Gastroesophageal sphincter (tissue), 3 donors: ENCODE results near the gene HCAR1.

Experiments
- POLR2A ChIP-seq, 2 donors: fragments of 450-650 bp; IDR thresholded peaks; one replicate each; pipeline ENCODE4 v1.6.1; 2017; ENCODE audit warnings: antibody characterized with exemption in 2 of 2, mild to moderate bottlenecking in 2 of 2, moderate library complexity in 1 of 2
- POLR2AphosphoS5 ChIP-seq: sonication (generic); formaldehyde crosslinking; IDR thresholded peaks from one replicate; pipeline ENCODE4 v1.6.1; 2017; ENCODE audit warnings: antibody characterized with exemption
- TF ChIP-seq, protein P1 (sequence below), 4 experiments: fragments of 200-600 bp in 2 of 4; fragments of 450-650 bp in 2 of 4; sonication (generic) in 1 of 4; IDR thresholded peaks; one replicate each; pipeline ENCODE4 v1.5.1; 2017 to 2019; ENCODE audit warnings: antibody characterized with exemption in 4 of 4, mild to moderate bottlenecking in 2 of 4, moderate library complexity in 2 of 4

DNA sequence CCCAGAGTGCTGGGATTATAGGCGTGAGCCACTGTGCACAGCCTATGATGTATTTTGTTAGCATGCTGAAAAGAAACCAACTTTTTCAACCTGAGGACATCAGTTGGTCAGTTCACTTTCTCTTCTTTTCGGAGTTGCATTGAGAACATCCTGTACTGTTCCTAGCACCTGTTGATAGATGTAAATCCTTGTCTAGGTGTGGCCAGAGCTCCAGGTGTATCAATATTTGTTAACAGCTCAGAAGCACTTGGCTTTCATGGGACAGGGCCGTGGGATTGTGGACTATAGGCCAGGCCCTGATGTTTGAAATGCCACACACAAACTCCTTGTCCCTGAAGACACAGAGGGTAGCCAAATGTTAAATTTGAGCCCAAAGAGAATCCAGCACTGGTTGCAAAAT is 42.4 kb downstream of the HCAR1 start:
- TF ChIP-seq, protein P1, sequence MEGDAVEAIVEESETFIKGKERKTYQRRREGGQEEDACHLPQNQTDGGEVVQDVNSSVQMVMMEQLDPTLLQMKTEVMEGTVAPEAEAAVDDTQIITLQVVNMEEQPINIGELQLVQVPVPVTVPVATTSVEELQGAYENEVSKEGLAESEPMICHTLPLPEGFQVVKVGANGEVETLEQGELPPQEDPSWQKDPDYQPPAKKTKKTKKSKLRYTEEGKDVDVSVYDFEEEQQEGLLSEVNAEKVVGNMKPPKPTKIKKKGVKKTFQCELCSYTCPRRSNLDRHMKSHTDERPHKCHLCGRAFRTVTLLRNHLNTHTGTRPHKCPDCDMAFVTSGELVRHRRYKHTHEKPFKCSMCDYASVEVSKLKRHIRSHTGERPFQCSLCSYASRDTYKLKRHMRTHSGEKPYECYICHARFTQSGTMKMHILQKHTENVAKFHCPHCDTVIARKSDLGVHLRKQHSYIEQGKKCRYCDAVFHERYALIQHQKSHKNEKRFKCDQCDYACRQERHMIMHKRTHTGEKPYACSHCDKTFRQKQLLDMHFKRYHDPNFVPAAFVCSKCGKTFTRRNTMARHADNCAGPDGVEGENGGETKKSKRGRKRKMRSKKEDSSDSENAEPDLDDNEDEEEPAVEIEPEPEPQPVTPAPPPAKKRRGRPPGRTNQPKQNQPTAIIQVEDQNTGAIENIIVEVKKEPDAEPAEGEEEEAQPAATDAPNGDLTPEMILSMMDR (IDR thresholded peaks at IDR 0.05): no peak
- TF ChIP-seq POLR2AphosphoS5 (no peak), POLR2A (IDR thresholded peaks at IDR 0.05) (no peak)
